Measurements from ENCODE around the gene PCDHGA7.
"Not testable (repeated sequence)": the region's sequence is repeated elsewhere in the genome, so short reads cannot be mapped to it uniquely, and the experiment has no call there.

Gene PCDHGA7

GRCh38 chr5:141432726-141433125, 50.2 kb downstream of the PCDHGA7 start:
- DNase-seq: not testable (repeated sequence)

DNA sequence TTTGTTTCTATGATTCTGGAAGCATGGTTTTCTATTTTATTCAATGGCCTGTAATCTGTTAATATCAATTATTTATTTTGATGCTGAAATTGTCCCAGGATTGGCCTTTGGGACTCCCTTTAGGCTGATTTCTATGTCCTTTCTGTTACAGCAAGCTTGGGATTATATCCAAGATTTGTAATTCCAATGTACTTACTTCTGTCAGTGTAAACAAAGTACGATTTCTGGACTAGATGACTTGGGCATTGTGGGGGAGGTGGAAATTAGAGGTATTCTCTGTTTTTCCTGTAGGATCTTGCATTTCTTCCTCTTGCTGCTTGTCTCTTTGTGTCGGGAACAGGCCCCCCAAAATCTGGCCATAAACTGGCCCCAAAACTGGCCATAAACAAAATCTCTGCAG, 51.5 kb downstream of the PCDHGA7 start:
- DNase-seq: no peak
